ENCODE data around the gene ZP1.
"Not testable (repeated sequence)": the region's sequence is repeated elsewhere in the genome, so short reads cannot be mapped to it uniquely, and the experiment has no call there.

Gene ZP1

GRCh38 chr11:60878245-60879101 lies 11.1 kb downstream of the ZP1 start:
- no peak for DNase-seq (ENCODE audit: low read depth)

- no peak for DNase-seq (ENCODE audit: low read depth)
Measured at GRCh38 chr11:60879104-60879503, 11.8 kb downstream of the ZP1 start.

GRCh38 chr11:60879971-60880588 lies 12.7 kb downstream of the ZP1 start:
- DNase-seq (ENCODE audit: low read depth), result no peak

GRCh38 chr11:60880643-60881282 lies 13.4 kb downstream of the ZP1 start:
- no peak for DNase-seq (ENCODE audit: low read depth)

- peak; percentile 35 for DNase-seq (ENCODE audit: low read depth)
Measured at GRCh38 chr11:60887556-60887955, 20.2 kb downstream of the ZP1 start.

GRCh38 chr11:60889869-60890311 lies 22.5 kb downstream of the ZP1 start:
- no peak for DNase-seq (ENCODE audit: low read depth)

GRCh38 chr11:60890696-60891095 lies 23.4 kb downstream of the ZP1 start:
- no peak for DNase-seq (ENCODE audit: low read depth)

- DNase-seq (ENCODE audit: low read depth), result no peak
Measured at GRCh38 chr11:60891103-60891741, 23.9 kb downstream of the ZP1 start.

- no peak for DNase-seq (ENCODE audit: low read depth)
Measured at GRCh38 chr11:60895687-60896086, 28.3 kb downstream of the ZP1 start.

- DNase-seq (ENCODE audit: low read depth), result no peak
Measured at GRCh38 chr11:60897496-60897895, 30.2 kb downstream of the ZP1 start.

- no peak for DNase-seq (ENCODE audit: low read depth)
Measured at GRCh38 chr11:60899046-60899936, 31.9 kb downstream of the ZP1 start.

- no peak for DNase-seq (ENCODE audit: low read depth)
Measured at GRCh38 chr11:60899977-60900376, 32.6 kb downstream of the ZP1 start.

- no peak for DNase-seq (ENCODE audit: low read depth)
Measured at GRCh38 chr11:60900673-60901404, 33.5 kb downstream of the ZP1 start.

- no peak for DNase-seq (ENCODE audit: low read depth)
Measured at GRCh38 chr11:60902625-60903024, 35.3 kb downstream of the ZP1 start.

GRCh38 chr11:60905047-60905446 lies 37.7 kb downstream of the ZP1 start:
- no peak for DNase-seq (ENCODE audit: low read depth)

GRCh38 chr11:60905551-60906113 lies 38.3 kb downstream of the ZP1 start:
- no peak for DNase-seq (ENCODE audit: low read depth)

- DNase-seq (ENCODE audit: low read depth), result peak; percentile 98
Measured at GRCh38 chr11:60906132-60906972, 39.0 kb downstream of the ZP1 start, which contains the start of gene PRPF19. Gene PRPF19, minus strand, starts transcription at chr11:60906585. Its CDS starts 203 bp downstream, at chr11:60906382.

GRCh38 chr11:60908803-60909202 lies 41.5 kb downstream of the ZP1 start:
- DNase-seq (ENCODE audit: low read depth), result no peak

GRCh38 chr11:60909680-60910280 lies 42.4 kb downstream of the ZP1 start:
- not testable (repeated sequence) for DNase-seq (ENCODE audit: low read depth)

Measured in stimulated activated CD8-positive, alpha-beta memory T cell treated with anti-CD3 and anti-CD28 coated beads, Interleukin-15, amount 100 ng/mL, for 1 hour (primary cell).